ENCODE measurements around the gene JAKMIP1. TPM values are rescaled to one million over a fixed set of nuclear protein-coding genes. Genes with fewer than 3 reads are reported as not detected.

JAKMIP1 gene
- total RNA-seq, 1 experiment from 2014 or later, result not detected

DNA sequence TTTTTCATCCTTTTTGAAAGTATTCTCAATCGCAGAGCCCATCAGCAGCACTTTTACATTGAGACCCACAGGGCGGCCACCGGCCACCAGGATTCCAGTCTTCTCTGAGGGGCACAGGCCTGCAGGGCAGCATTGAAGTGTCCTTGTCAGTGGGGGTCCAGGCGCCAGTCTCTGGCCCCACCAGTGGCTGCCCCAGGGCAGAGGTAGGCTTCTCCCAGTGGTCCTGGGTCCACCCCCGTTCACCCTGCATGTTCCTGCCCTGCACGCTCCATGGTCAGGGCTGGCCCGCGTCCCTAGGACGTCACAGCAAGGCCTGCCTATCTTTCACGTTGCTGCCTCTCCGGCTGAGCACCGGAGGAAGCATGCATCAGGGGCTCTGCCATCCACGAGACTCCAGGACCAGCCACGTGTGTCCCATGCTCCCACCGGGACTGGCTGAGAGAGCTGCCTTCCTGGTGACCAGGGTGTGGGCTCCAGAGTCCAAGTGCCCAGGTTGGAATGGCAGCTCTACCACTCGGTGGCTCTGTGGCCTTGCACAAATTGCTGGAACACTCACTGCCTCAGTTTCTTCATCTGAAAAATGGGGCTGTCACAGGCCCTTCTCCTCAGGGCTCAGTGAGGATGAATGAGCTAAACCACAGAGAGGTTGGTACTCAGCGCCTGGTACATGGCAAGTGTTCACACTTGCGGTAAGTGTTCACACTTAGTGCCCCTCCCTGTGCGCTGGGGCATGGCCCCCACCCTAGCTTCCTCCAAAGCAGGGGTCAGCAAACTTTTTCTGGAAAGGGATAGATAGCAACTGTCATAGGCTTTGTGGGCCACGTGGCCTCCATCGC is 30.7 kb upstream of the JAKMIP1 start:
- no peak for DNase-seq
- Histone ChIP-seq H3K9me3 (no peaks in the 10 kb centered on the region), H3K4me3 (no peak overlapping the region), H3K27me3 (no peaks in the 10 kb centered on the region), H3K36me3 (no peaks in the 10 kb centered on the region)

DNA sequence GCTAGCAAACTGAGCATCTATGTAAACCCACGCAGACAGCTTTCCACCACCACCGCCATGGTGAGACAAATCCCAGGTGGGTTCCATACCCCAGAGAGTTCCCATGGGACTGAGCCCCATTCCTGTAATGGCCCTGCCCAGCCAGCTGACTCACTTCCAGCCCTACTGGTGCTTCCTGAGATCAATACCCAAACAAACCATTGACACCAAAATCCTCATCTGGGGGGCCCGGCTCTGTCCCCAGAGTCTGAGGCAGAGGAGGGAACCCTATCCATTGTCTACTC is 30.1 kb upstream of the JAKMIP1 start:
- Histone ChIP-seq H3K4me3 (no peak overlapping the region), H3K9me3 (no peaks in the 10 kb centered on the region), H3K27me3 (no peaks in the 10 kb centered on the region), H3K36me3 (no peaks in the 10 kb centered on the region)
- no peak for DNase-seq

- no peak for DNase-seq
- H3K27me3 ChIP-seq, result no peaks in the 10 kb centered on the region
- no peaks in the 10 kb centered on the region for H3K9me3 ChIP-seq
- no peak overlapping the region for H3K4me3 ChIP-seq
- no peaks in the 10 kb centered on the region for H3K36me3 ChIP-seq
Observed at GRCh38 chr4:6229671-6230501, 29.5 kb upstream of the JAKMIP1 start.

DNA sequence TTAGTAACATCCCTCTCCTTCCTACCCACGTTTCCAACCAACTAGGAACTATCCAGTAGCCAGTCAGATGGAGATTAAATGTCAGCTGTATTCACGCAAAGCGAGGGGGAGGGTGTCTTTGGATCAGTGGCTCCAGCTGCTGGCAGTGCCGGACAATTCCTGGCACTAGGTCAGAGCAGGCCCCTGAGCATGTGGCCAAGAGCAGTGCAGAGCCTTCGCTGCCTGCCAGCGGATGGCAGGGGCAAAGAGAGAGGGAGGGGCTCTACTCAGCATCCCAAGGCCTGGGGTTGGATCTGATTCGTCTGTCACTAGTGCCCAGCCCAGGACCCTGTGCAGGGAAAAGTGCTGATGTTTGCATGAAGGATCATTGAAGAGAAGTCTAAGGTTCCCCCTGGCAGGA is 28.7 kb upstream of the JAKMIP1 start:
- H3K27me3 ChIP-seq, result no peaks in the 10 kb centered on the region
- H3K4me3 ChIP-seq, result no peak overlapping the region
- no peaks in the 10 kb centered on the region for H3K36me3 ChIP-seq
- no peaks in the 10 kb centered on the region for H3K9me3 ChIP-seq
- DNase-seq, result no peak

DNA sequence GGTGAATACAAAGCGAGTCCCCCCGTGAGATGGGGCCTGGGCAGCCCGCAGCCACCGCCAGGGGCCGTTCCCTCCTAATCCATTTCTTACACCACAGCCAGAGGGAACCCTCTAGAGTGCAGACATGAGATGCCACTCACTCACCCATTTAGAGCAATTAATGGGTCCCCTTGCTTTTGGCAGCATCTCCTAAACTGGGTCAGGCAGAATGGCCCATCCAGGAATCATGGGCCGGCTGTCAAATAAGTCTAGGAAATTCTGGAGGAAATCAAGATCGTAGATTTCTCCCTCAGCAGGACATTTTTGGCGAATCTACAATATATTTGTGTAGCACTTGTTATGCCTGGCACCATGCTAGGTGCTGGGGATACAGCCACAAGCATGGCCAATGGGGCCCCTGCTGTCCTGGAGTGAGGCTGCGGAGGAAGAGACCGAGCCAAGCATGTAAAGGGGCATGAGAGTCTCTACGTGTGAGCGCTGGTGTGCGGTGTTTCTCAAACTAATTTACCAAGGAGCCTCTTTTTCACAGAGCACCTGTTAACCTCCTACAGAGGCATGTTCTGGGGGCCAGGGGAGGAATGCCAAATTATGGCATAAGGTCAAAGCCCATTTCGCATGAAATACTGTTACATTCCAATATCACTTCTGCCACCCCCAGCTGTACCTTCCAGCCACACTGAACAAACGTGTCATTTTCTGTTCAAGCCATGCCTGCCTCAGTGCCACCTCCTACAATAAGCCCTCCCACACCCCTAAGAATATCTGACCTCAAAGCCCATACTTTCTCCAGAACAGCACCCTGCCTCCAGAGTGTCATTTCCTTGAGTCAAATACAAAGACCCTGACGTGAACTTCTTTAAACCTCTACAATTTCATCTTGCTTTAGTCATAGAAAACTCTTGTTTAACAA is 28.1 kb upstream of the JAKMIP1 start:
- no peak for DNase-seq
- Histone ChIP-seq H3K4me3 (no peak overlapping the region), H3K9me3 (no peaks in the 10 kb centered on the region), H3K27me3 (no peaks in the 10 kb centered on the region), H3K36me3 (no peaks in the 10 kb centered on the region)

DNA sequence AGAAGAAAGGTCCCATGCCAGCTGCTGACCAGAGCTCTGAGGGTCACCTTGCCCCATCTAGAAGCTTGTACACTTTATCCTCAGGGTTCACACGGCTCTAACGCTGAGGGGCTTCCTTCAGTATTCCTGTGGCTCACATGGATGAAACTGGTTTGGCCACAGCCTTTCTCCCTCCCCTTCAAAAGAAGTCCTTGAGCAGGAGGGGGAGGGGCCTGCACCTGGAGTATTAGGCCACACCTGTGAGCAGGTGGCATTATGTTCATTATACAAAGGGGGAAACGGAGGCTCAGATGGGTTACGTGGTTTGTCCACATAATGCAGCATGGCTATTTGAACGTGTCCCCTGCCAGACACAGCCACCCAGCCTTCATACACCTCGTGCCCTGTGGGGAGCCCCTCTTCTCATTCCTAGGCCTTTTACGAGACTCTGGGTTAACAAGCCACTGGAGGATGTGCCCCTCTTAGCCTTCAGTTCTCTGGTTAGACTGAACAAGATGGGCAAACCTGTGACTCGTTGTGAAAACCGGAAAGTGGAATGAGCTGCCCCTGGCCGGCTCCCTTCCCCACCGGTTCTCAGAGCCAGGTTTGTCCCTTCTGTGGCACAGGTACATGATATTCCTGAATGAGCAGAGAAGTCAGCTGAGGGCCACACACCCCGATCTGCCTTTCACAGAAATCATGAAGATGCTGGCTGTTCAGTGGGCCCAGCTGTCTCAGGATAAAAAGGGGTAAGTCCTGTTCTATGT is 27.2 kb upstream of the JAKMIP1 start:
- Histone ChIP-seq H3K4me3 (no peak overlapping the region), H3K36me3 (no peaks in the 10 kb centered on the region), H3K9me3 (no peaks in the 10 kb centered on the region), H3K27me3 (no peaks in the 10 kb centered on the region)
- DNase-seq, result no peak

- no peak for DNase-seq
- Histone ChIP-seq H3K9me3 (no peaks in the 10 kb centered on the region), H3K27me3 (no peaks in the 10 kb centered on the region), H3K36me3 (no peaks in the 10 kb centered on the region), H3K4me3 (no peak overlapping the region)
Observed at GRCh38 chr4:6226506-6226905, 26.2 kb upstream of the JAKMIP1 start.

DNA sequence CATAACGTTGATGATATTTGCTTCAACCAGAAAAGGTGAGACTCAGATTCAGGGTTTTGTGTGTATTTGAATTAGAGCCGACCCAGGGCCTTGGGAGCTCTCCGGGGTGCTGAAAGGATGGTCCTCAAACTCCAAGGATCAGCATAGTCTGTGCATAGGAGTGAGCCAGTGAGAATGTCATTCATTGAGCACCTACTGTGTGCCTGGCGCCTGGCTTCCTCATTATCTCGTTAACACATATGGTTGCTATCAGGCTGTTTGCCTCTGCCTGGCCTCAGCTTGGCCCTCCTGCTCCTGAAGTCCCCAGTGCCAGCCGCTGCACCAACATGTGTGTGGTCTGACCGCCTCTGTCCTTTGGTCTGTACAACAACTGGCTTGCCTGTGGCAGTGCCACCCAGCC is 25.1 kb upstream of the JAKMIP1 start:
- no peak for DNase-seq
- H3K4me3 ChIP-seq, result no peak overlapping the region
- no peaks in the 10 kb centered on the region for H3K27me3 ChIP-seq
- H3K9me3 ChIP-seq, result no peaks in the 10 kb centered on the region
- H3K36me3 ChIP-seq, result no peaks in the 10 kb centered on the region

DNA sequence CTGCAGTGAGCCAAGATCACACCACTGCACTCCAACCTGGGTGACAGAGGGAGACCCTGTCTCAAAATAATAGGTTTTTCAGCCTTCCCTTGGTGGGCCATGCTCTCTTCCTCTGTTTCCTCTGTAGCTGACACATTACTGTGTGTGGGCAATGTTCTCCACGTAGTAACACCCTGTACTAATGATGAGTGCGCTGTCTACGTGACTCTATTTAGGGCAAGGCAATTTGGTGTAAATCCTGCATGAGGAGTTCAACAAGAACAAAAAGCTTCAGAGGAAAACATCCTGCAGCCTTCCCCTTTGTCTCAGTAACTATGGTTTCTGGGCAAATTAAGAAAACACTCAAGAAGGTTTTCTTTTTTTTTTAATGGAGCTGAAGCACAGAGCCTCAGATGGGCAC is 24.4 kb upstream of the JAKMIP1 start:
- no peak overlapping the region for H3K4me3 ChIP-seq
- no peak for DNase-seq
- no peaks in the 10 kb centered on the region for H3K9me3 ChIP-seq
- no peaks in the 10 kb centered on the region for H3K27me3 ChIP-seq
- no peaks in the 10 kb centered on the region for H3K36me3 ChIP-seq

GRCh38 chr4:6222761-6223292 is 22.5 kb upstream of the JAKMIP1 start:
- no peaks in the 10 kb centered on the region for H3K9me3 ChIP-seq
- H3K36me3 ChIP-seq, result no peaks in the 10 kb centered on the region
- H3K4me3 ChIP-seq, result no peak overlapping the region
- no peak for DNase-seq
- H3K27me3 ChIP-seq, result no peaks in the 10 kb centered on the region

GRCh38 chr4:6221851-6222760 is 21.8 kb upstream of the JAKMIP1 start:
- Histone ChIP-seq H3K36me3 (no peaks in the 10 kb centered on the region), H3K4me3 (no peak overlapping the region), H3K9me3 (no peaks in the 10 kb centered on the region), H3K27me3 (no peaks in the 10 kb centered on the region)
- no peak for DNase-seq

DNA sequence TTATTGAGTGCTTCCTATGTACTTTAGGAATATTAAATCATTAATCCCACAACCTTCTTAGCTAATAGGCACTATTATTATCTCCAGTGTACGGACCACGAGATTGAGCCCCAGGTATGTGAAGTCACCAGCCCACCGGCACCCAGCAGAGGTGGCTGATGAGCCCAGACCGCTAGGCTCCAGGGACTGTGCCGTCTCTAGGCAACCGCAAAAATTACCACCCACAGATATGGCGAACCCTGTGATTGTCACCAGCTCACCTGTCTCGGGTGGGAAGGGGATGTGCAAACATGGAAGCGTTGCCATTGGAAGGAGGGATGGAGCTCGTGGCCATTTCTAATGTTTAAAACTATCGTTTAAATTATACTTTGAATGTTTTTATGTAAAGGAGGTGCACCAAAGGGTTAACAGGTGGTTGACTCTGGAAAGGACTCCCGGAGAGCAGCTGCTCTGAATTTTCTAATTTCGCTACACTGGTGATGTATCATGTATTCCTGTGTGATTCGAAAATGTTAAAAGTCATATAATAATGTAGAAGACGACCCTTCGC is 21.0 kb upstream of the JAKMIP1 start:
- no peaks in the 10 kb centered on the region for H3K9me3 ChIP-seq
- H3K27me3 ChIP-seq, result no peaks in the 10 kb centered on the region
- no peaks in the 10 kb centered on the region for H3K36me3 ChIP-seq
- no peak overlapping the region for H3K4me3 ChIP-seq
- no peak for DNase-seq

DNA sequence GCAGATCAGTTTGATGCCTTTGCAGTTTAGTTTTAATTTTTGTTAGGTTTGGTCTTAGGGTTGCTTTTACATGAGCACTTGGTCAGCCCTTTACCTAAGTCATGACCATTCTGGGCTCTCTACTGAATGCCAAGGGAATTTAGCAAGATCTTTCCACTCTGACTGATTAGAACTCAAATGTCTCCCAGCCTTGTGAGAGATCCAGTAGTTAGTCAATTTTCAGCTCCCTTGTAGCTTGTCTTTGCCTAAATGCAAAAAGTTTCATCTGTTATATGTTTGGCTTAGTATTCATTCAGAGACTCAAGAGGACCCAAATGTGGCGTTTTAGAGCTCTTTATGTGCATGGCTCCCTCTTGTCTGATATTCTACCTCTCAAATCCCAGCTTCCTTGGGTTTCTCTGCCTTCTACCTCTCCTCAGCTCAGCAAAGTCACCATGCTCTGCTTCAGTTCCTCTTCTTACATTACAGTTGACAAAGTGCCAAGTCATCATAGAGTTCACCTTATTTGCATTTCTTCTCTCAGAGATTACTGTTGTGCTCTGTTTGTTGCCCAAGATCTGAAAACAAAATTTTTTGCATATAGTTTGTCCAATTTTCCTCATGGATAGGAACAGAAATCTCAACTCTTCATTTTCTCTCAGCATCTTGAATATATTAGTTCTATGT is 17.5 kb upstream of the JAKMIP1 start:
- no peak overlapping the region for H3K4me3 ChIP-seq
- no peak for DNase-seq
- no peaks in the 10 kb centered on the region for H3K27me3 ChIP-seq
- no peaks in the 10 kb centered on the region for H3K36me3 ChIP-seq
- H3K9me3 ChIP-seq, result no peaks in the 10 kb centered on the region

- no peaks in the 10 kb centered on the region for H3K36me3 ChIP-seq
- DNase-seq, result no peak
- H3K9me3 ChIP-seq, result no peaks in the 10 kb centered on the region
- H3K4me3 ChIP-seq, result no peak overlapping the region
- H3K27me3 ChIP-seq, result no peaks in the 10 kb centered on the region
Observed at GRCh38 chr4:6216588-6216987, 16.2 kb upstream of the JAKMIP1 start.

DNA sequence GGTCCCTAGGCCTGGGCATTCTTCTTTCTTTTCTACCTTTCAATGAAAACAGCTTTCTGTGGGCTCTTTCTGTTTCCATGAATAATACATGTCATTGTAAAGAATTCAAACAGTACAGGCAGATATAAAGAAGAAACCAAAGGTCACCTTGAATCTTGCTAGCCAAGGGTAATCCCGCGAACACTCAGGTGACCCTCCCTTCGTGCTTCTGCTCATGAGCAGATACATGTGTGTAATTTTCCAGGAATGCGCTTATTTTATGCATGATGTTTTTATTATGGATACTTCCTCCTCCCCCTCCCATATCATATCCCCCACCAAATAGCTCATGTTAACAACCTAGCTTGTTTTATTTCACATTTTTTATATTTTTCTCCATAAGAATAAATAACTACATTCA is 9.6 kb upstream of the JAKMIP1 start:
- Histone ChIP-seq H3K36me3 (no peaks in the 10 kb centered on the region), H3K27me3 (no peaks in the 10 kb centered on the region), H3K9me3 (no peaks in the 10 kb centered on the region), H3K4me3 (no peak overlapping the region)
- no peak for DNase-seq

All from MG63 (cell line).